H9 (cell line): ENCODE measurements around the gene MRPL27. TPM values are rescaled to one million over a fixed set of nuclear protein-coding genes. Genes with fewer than 3 reads are reported as not detected.

Experiments used
- DNase-seq: peaks from one replicate; pipeline ENCODE4 v3.0.0-alpha.2; 2017
- H2AFZ ChIP-seq: one replicate; pipeline ENCODE4 v1.6.1; 2013; ENCODE audit warnings: mild to moderate bottlenecking, low read length, control low read depth, moderate library complexity
- H2AK5ac ChIP-seq: 2 replicates; pipeline ENCODE4 v1.6.1; 2013; ENCODE audit warnings: low read length, control low read depth, mixed read lengths; ENCODE audit not compliant: insufficient read length
- H2BK120ac ChIP-seq: one replicate; pipeline ENCODE4 v1.6.1; 2013; ENCODE audit warnings: low read depth, mild to moderate bottlenecking, low read length, control low read depth, inconsistent platforms; ENCODE audit not compliant: poor library complexity, severe bottlenecking
- H2BK12ac ChIP-seq: 2 replicates; pipeline ENCODE4 v1.6.1; 2013; ENCODE audit warnings: low read length, control low read depth, mixed read lengths, low read depth; ENCODE audit not compliant: insufficient read length
- H2BK15ac ChIP-seq: 2 replicates; pipeline ENCODE4 v1.6.1; 2013; ENCODE audit warnings: low read depth, low read length, control low read depth
- H2BK20ac ChIP-seq: one replicate; pipeline ENCODE4 v1.6.1; 2013; ENCODE audit warnings: low read depth, mild to moderate bottlenecking, low read length, control low read depth, inconsistent platforms; ENCODE audit not compliant: poor library complexity, severe bottlenecking
- H2BK5ac ChIP-seq: 2 replicates; pipeline ENCODE4 v1.6.1; 2013; ENCODE audit warnings: low read length, control low read depth, mixed read lengths; ENCODE audit not compliant: insufficient read length
- H3K14ac ChIP-seq: 2 replicates; pipeline ENCODE4 v1.6.1; 2013; ENCODE audit warnings: low read length, control low read depth; ENCODE audit not compliant: insufficient read depth
- H3K18ac ChIP-seq: 2 replicates; pipeline ENCODE4 v1.6.1; 2013; ENCODE audit warnings: low read depth, mild to moderate bottlenecking, mixed read lengths, low read length, control low read depth; ENCODE audit not compliant: insufficient read length
- H3K23ac ChIP-seq: 2 replicates; pipeline ENCODE4 v1.6.1; 2013; ENCODE audit warnings: low read length, control low read depth, mixed read lengths, low read depth; ENCODE audit not compliant: insufficient read length
- H3K23me2 ChIP-seq: 2 replicates; pipeline ENCODE4 v1.6.1; 2013; ENCODE audit warnings: low read depth, mild to moderate bottlenecking, mixed read lengths, low read length, control low read depth; ENCODE audit not compliant: insufficient read length, poor library complexity, severe bottlenecking
- H3K27ac ChIP-seq: 2 replicates; pipeline ENCODE4 v1.5.1; 2013; ENCODE audit warnings: low read length, control low read depth, mixed read lengths, low read depth; ENCODE audit not compliant: insufficient read length
- H3K27me3 ChIP-seq: 2 replicates; pipeline ENCODE4 v1.6.1; 2013; ENCODE audit warnings: low read length, control low read depth, inconsistent platforms; ENCODE audit not compliant: insufficient read depth
- H3K4ac ChIP-seq: 2 replicates; pipeline ENCODE4 v1.6.1; 2013; ENCODE audit warnings: low read depth, mild to moderate bottlenecking, control low read depth, inconsistent platforms, low read length, moderate library complexity
- H3K4me1 ChIP-seq: 2 replicates; pipeline ENCODE4 v1.6.1; 2013; ENCODE audit warnings: low read length, control low read depth, inconsistent platforms; ENCODE audit not compliant: insufficient read depth
- H3K4me2 ChIP-seq: 2 replicates; pipeline ENCODE4 v1.6.1; 2013; ENCODE audit warnings: low read length, control low read depth, mixed read lengths; ENCODE audit not compliant: insufficient read length, insufficient read depth
- H3K56ac ChIP-seq: 2 replicates; pipeline ENCODE4 v1.6.1; 2013; ENCODE audit warnings: low read depth, mild to moderate bottlenecking, mixed read lengths, low read length, control low read depth; ENCODE audit not compliant: insufficient read length
- H3K79me1 ChIP-seq: 2 replicates; pipeline ENCODE4 v1.6.1; 2013; ENCODE audit warnings: low read depth, mild to moderate bottlenecking, moderate library complexity, low read length, control low read depth, inconsistent platforms; ENCODE audit not compliant: insufficient read depth, poor library complexity, severe bottlenecking
- H3K79me2 ChIP-seq: 2 replicates; pipeline ENCODE4 v1.6.1; 2013; ENCODE audit warnings: low read length, control low read depth, inconsistent platforms; ENCODE audit not compliant: insufficient read depth
- H3K9ac ChIP-seq: 2 replicates; pipeline ENCODE4 v1.6.1; 2013; ENCODE audit warnings: low read length, control low read depth, mixed read lengths; ENCODE audit not compliant: insufficient read length; ENCODE audit errors: extremely low read depth
- H3K9me3 ChIP-seq: one replicate; pipeline ENCODE4 v1.6.1; 2013; ENCODE audit warnings: low read depth, low read length, inconsistent platforms; ENCODE audit not compliant: control insufficient read depth
- H3T11ph ChIP-seq: one replicate; pipeline ENCODE4 v1.6.1; 2013; ENCODE audit warnings: mild to moderate bottlenecking, low read length, control low read depth, inconsistent platforms
- H4K20me1 ChIP-seq: one replicate; pipeline ENCODE4 v1.6.1; 2013; ENCODE audit not compliant: control insufficient read depth, insufficient read length, insufficient read depth
- H4K5ac ChIP-seq: 2 replicates; pipeline ENCODE4 v1.6.1; 2013; ENCODE audit warnings: low read depth, mild to moderate bottlenecking, mixed read lengths, low read length, control low read depth; ENCODE audit not compliant: insufficient read length
- H4K8ac ChIP-seq: replicated peaks from 2 replicates; pipeline ENCODE4 v1.6.1; 2013; ENCODE audit warnings: low read length, control low read depth, mixed read lengths, low read depth; ENCODE audit not compliant: insufficient read length
- H4K91ac ChIP-seq: 2 replicates; pipeline ENCODE4 v1.6.1; 2013; ENCODE audit warnings: low read depth, mild to moderate bottlenecking, moderate library complexity, mixed read lengths, low read length, control low read depth; ENCODE audit not compliant: insufficient read length
- H3K27ac Mint-ChIP-seq, 3 experiments: 2 replicates in 2 of 3; 3 replicates in 1 of 3; pipeline ENCODE4 v1.8.0; 2020 to 2021; ENCODE audit warnings: mixed read lengths in 3 of 3, mild to moderate bottlenecking in 1 of 3, moderate library complexity in 1 of 3
- H3K27me3 Mint-ChIP-seq: 2 replicates; pipeline ENCODE4 v1.8.0; 2021; ENCODE audit warnings: low read depth, mild to moderate bottlenecking, moderate library complexity, mixed read lengths
- H3K36me3 Mint-ChIP-seq, 3 experiments: 2 replicates in 2 of 3; 3 replicates in 1 of 3; pipeline ENCODE4 v1.8.0; 2020 to 2021; ENCODE audit warnings: low read depth in 3 of 3, mixed read lengths in 3 of 3; ENCODE audit not compliant: insufficient read depth in 1 of 3
- H3K4me1 Mint-ChIP-seq, 2 experiments: 2 replicates each; pipeline ENCODE4 v1.8.0; 2020; ENCODE audit warnings: mixed read lengths in 2 of 2
- H3K4me3 Mint-ChIP-seq, 2 experiments: 2 replicates in 1 of 2; 3 replicates in 1 of 2; pipeline ENCODE4 v1.8.0; 2020 to 2021; ENCODE audit warnings: mild to moderate bottlenecking in 2 of 2, mixed read lengths in 2 of 2, moderate library complexity in 1 of 2
- H3K9me3 Mint-ChIP-seq, 2 experiments: 2 replicates in 1 of 2; 3 replicates in 1 of 2; pipeline ENCODE4 v1.8.0; 2020; ENCODE audit warnings: mild to moderate bottlenecking in 2 of 2, mixed read lengths in 2 of 2, moderate library complexity in 1 of 2
- WGBS: extraction: QIAGEN DNeasy Blood & Tissue Kit; methylation state at CpG from one replicate; pipeline ENCODE4 v1.1.7; 2013; ENCODE audit warnings: missing lambda C conversion rate, low lambda C conversion rate, mixed read lengths; ENCODE audit not compliant: insufficient read length; ENCODE audit errors: extremely low coverage; 5-methylcytosine and 5-hydroxymethylcytosine counted together
- total RNA-seq: library from RNA; stranded (reverse); gene quantifications from 2 replicates; pipeline ENCODE4 v1.2.1, GENCODE V29; 2021
- TF ChIP-seq, protein P1 (sequence below): fragments of 200-600 bp; sonication (generic); conservative IDR thresholded peaks from 3 replicates; pipeline ENCODE4 v1.8.0; 2021; ENCODE audit warnings: antibody characterized with exemption, mild to moderate bottlenecking

The MRPL27 gene
- total RNA-seq, 1 experiment from 2014 or later = 85.9 TPM

- no peaks in the 10 kb centered on the region for H3K9me3 ChIP-seq
- no CpG with 5 or more reads among the region's 6 CpGs for WGBS
- no peak overlapping the region for H2BK20ac ChIP-seq
- no peaks in the 10 kb centered on the region for H3K4me1 ChIP-seq
- H4K5ac ChIP-seq = no peak overlapping the region
- no peaks in the 10 kb centered on the region for H4K20me1 ChIP-seq
- H2BK5ac ChIP-seq = no peak overlapping the region
- H3K14ac ChIP-seq = no peak overlapping the region
- Mint-ChIP-seq H3K4me1 (no peaks in the 10 kb centered on the region), H3K4me3 (no peak overlapping the region), H3K27ac (no peak overlapping the region), H3K36me3 (peaks cover 19 to 70% (median 70%) of the 10 kb centered on the region in 3 experiments; a peak in 6 of 7 replicates), H3K9me3 (no peaks in the 10 kb centered on the region), H3K27me3 (no peaks in the 10 kb centered on the region)
- no peak overlapping the region for H2AK5ac ChIP-seq
- H3K18ac ChIP-seq = no peak overlapping the region
- DNase-seq = no peak
- no peak overlapping the region for H3K4me2 ChIP-seq
- no peak overlapping the region for H3K27ac ChIP-seq
- no peaks in the 10 kb centered on the region for H3K27me3 ChIP-seq
- no peak overlapping the region for H3K56ac ChIP-seq
- H2AFZ ChIP-seq = no peak overlapping the region
- H3K9ac ChIP-seq = no peak overlapping the region
- H2BK12ac ChIP-seq = no peak overlapping the region
- no peaks in the 10 kb centered on the region for H3K79me1 ChIP-seq
- H3T11ph ChIP-seq = no peak overlapping the region
- no peak overlapping the region for H4K8ac ChIP-seq
- no peaks in the 10 kb centered on the region for H3K79me2 ChIP-seq
- TF ChIP-seq, protein P1, sequence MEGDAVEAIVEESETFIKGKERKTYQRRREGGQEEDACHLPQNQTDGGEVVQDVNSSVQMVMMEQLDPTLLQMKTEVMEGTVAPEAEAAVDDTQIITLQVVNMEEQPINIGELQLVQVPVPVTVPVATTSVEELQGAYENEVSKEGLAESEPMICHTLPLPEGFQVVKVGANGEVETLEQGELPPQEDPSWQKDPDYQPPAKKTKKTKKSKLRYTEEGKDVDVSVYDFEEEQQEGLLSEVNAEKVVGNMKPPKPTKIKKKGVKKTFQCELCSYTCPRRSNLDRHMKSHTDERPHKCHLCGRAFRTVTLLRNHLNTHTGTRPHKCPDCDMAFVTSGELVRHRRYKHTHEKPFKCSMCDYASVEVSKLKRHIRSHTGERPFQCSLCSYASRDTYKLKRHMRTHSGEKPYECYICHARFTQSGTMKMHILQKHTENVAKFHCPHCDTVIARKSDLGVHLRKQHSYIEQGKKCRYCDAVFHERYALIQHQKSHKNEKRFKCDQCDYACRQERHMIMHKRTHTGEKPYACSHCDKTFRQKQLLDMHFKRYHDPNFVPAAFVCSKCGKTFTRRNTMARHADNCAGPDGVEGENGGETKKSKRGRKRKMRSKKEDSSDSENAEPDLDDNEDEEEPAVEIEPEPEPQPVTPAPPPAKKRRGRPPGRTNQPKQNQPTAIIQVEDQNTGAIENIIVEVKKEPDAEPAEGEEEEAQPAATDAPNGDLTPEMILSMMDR = no peak
- no peak overlapping the region for H3K23ac ChIP-seq
- H3K23me2 ChIP-seq = no peaks in the 10 kb centered on the region
- no peak overlapping the region for H4K91ac ChIP-seq
- no peak overlapping the region for H2BK120ac ChIP-seq
- H3K4ac ChIP-seq = no peak overlapping the region
- H2BK15ac ChIP-seq = no peak overlapping the region
Measured at GRCh38 chr17:50379351-50380132, 6.6 kb upstream of the MRPL27 start.
